ENCODE results near the gene PRMT1. TPM values are rescaled to one million over a fixed set of nuclear protein-coding genes. Genes with fewer than 3 reads are reported as not detected.

PRMT1 gene
- total and polyA plus RNA-seq, 2 of the 13 experiments (the other 11 are each of a cell fraction or from before 2014, with no cell fraction given) = 324 to 374 TPM

GRCh38 chr19:49640113-49640898, 36.8 kb upstream of the PRMT1 start, which contains the start of gene RRAS (continued):
- TF ChIP-seq RCOR2 (CRISPR knock-in tag; IDR thresholded peaks at IDR 0.05) (no peak), RBM39 (IDR thresholded peaks at IDR 0.05; ENCODE audit: low read depth, low read length, poor library complexity, severe bottlenecking) (peak; percentile 54), ZNF10 (CRISPR knock-in tag; IDR thresholded peaks at IDR 0.05; ENCODE audit: borderline replicate concordance, low read depth) (no peak), E2F5 (CRISPR knock-in tag; conservative IDR thresholded peaks at IDR 0.05) (no peak), KLF16 (CRISPR knock-in tag; IDR thresholded peaks at IDR 0.05) (peak in 1 of 2 experiments; percentile 70; a peak in 1 of 4 replicates), ZSCAN9 (CRISPR knock-in tag; IDR thresholded peaks at IDR 0.05; ENCODE audit: borderline replicate concordance) (peak; percentile 70; the same call in 1 of the 2 replicates), RXRA (CRISPR knock-in tag; IDR thresholded peaks at IDR 0.05) (peak; percentile 92), ZNF503 (CRISPR knock-in tag; IDR thresholded peaks at IDR 0.05) (no peak), ATF5 (CRISPR knock-in tag; IDR thresholded peaks at IDR 0.05; ENCODE audit: low read depth) (no peak), ZBTB34 (CRISPR knock-in tag; IDR thresholded peaks at IDR 0.05) (no peak), ZNF382 (CRISPR knock-in tag; IDR thresholded peaks at IDR 0.05; ENCODE audit: borderline replicate concordance) (no peak), ZBTB7A (CRISPR knock-in tag; IDR thresholded peaks at IDR 0.05) (no peak), YEATS2 (CRISPR knock-in tag; IDR thresholded peaks at IDR 0.05; ENCODE audit: borderline replicate concordance) (peak; percentile 63; the same call in 1 of the 2 replicates), E2F2 (CRISPR knock-in tag; IDR thresholded peaks at IDR 0.05; ENCODE audit: borderline replicate concordance) (no peak), TEAD2 (CRISPR knock-in tag; IDR thresholded peaks at IDR 0.05) (no peak), ZNF891 (CRISPR knock-in tag; IDR thresholded peaks at IDR 0.05) (no peak), ZBTB26 (CRISPR knock-in tag; IDR thresholded peaks at IDR 0.05; ENCODE audit: borderline replicate concordance) (no peak), POLR2G (IDR thresholded peaks at IDR 0.05; ENCODE audit: low read depth, low read length) (peak; percentile 87)

All from HepG2 (cell line).